ENCODE data around the gene SART1.
"Not testable (repeated sequence)": the region's sequence is repeated elsewhere in the genome, so short reads cannot be mapped to it uniquely, and the experiment has no call there.

The SART1 gene

DNA sequence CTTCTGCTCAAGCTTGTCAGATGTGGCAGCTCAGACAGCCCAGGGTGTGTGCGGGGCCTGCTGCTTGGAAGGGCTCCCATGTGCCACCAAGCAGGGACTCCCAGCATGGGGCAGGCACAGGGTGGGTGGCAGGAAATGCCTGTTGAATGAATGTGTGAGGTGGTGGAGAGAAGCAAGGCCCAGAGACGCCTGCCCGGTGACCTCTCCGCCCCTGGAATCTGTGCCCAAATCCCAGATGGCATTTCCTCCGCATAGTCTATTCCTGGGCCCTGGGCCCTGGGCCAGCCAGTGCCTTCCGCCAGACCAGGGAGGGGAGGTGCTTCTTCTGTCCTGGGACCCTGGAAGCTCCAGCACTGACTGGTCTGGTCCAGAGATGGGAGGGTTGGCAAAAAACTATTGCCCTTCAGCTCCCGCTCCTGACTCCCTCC lies 53.9 kb downstream of the SART1 start:
- peak; percentile 47 for DNase-seq (ENCODE audit: low spot score)

DNA sequence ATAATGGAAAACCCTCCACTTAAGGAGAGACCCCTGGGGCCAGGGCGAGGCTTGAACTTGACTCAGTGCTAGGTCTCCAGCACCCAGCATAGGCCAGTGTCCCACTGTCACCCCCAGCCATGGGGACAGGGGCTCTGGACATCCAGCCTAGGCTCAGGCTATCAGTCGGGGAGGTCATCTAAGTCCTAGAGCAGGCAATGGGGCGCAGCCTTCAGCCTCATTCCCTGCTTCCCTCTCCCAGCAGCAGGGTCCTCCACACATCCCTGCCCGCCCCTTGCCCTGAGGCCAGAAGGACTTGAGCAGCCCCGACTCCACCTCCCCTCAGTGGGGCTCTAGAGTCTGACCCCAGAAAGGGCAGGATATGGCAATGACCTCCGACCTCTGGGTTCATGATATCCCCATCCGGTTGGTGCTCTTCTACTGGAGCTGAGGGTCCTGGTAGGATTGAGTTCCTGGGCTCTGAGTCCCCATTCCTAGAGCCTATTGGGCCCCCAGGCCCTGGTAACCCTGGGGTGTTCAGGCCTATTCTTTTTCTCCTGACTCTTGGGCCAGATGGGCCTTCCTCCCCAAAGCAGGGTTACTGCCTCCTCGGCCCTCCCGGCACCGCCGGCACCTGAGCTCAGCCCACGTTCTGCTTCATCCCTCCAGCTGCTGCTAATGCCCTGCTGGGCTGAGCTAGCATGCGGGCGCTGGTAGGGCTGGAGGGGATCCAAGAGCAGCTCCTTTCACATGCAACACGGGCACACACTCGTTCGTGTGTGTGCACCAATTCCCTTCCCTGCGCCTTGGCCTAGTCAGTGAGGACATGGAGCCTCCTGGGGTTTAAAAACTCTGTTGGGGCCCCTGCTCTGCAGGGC lies 54.6 kb downstream of the SART1 start:
- DNase-seq (ENCODE audit: low spot score), result no peak

DNA sequence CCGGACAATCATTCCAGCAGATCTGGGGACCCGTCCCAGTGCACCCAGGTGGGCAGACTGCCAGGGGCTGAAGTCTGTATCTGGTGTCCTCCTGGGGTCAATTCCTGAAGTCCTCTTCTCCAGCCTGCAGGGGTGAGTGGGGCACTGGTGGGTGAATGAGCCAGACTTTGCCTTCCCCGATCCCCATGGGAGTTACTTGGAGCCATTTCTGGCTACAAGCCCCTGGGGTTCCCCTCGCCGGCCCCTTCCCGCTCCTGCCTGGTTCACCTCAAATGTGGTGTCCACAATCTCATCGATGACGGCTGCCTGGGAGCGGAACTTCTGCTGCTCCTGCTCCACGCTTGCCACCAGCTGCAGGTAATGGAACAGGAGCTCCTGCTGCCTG lies 55.3 kb downstream of the SART1 start:
- DNase-seq (ENCODE audit: low spot score), result no peak

DNA sequence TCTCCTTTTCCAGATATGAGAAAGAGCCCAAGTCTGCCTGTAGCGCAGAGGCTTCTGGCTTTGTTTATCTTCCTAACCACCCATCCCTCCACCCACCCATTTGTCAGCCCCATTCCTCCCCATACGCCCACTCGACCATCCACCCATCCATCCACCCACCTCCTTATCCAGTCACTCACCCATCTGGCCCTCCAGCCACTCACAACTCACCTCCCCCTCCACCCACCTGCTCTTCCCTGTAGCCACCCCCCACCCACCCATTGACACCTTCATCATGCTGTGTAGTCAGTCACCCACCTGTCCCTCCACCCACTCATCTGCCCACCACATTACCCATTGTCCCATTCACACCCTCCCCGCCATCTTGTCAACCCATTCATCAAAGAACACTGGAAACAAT lies 55.8 kb downstream of the SART1 start:
- no peak for DNase-seq (ENCODE audit: low spot score)

DNA sequence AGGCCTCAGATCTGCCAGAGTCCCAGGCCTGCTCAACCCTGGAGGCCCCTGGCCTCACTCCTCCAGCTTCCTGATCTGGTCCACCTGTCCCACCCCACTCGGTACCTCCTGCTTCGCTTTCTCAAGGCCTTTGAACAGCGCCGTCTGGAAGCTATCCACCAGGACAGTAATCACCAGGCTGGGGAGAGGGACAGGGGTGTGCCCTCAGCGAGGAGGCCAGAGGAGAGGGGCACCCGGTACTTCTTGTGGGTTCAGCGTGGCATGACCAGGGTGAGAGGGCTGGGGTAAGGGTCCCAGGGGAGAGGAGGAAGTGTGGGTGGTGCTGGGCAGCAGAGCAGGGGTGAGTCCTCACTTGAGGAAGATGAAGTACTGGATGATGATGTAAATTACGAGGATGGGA lies 58.7 kb downstream of the SART1 start:
- no peak for DNase-seq (ENCODE audit: low spot score)

DNA sequence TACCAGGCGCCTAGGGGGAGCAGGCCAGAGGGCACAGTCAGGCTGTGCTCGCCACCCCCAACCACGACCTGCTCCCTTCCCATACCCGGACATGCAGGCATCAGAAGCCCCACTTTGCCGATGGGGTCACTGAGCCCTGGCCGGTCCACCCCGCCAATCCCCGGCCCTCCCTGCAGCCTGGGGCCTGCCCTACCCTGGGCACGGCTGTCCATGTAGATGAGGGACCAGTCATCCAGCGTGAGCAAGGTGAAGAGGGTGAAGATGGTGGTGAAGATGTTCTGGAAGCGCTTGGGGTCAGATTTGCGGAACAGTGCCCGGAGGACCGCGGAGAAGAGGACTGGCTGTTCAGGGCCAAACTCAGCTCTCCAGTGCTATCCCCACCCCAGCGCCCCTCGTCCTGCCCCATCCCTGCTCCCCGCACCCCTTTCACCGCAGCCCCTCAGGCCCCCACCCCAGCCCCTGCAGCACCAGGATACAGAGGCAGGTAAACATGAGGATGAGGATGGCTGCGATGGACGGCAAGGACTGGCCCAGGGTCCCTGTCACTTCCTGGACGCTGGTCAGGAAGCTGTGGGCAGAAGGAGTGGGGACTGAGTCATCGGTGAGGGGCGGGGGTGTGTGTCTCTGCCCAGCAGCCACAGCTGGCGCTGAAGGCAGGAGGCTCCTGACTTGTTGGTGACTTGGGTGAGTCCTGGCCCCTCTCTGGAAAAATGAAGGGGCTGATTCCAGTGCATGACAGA lies 59.3 kb downstream of the SART1 start:
- DNase-seq (ENCODE audit: low spot score), result peak; percentile 87

DNA sequence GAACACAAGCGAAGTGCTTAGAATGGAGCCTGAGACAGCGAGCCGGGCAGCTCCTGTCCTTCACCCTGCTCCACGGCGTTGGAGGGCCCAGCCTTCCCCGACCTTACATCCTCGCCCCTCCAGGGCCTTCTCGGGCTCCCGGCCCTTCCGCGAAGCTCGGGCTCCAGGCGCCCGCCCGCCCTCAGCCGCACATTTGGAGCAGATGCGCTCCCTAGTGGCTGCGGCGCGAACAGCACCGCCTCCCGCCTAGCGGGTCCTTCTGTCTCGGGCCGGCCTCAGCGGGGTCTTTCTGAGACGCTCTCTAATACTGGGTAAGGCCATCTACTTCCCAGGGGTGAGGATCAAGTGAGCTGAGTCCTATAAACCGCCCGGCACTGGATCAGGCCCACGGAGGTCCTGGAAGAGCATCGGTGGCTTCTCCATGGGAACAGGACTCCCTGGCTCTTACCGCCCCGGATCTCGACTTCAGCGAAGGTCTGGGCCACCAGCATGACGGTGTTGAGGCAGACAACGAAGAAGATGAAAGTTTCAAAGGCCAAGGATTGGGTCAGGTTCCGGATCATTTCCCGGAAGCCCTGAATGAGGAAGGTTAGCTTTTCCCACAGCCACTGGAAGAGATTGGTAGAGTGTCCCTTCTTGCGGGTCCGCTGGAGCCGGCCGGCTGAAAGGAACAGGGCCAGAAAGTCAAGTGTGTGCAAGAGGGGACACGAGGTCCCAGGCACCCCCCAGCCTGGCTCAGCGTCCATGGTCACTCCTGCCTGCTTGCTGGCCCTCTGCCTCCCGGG lies 61.1 kb downstream of the SART1 start:
- DNase-seq (ENCODE audit: low spot score), result peak; percentile 48

DNA sequence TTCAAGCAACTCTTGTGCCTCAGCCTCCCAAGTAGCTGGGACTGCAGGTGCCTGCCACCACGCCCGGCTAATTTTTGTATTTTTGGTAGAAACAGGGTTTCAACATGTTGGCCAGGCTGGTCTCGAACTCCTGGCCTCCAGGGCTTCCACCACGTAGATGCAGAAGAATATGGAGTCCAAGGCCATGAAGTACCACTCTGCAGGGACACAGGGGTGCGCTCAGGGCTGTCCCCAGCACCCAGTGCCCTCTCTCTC lies 61.6 kb downstream of the SART1 start:
- DNase-seq (ENCODE audit: low spot score), result not testable (repeated sequence)

DNA sequence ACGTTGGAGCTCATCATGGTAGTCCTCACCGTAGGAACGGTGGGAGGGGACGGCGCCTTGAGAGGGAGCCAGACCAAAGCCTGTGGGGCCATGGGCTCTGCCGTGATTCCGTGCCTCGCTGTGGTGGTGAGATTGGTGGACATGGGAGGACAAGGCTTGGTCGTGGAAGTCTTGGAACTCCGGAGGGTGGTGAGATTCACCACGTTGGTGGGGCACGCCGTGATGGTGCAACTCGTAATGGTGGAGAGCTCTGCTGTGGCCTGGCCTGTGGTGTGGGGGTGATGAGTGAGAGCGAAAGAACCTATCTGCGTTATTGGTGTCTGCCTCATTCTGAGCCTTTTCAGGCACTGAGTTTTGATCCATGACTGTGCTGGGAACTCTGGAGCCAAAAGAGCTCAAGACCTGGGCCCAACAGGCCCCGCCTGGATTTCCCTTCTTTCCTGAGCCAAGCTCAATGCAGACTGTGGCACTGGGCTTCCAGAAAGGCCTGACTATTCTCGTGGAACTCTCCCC lies 64.5 kb downstream of the SART1 start, which contains the start of gene CATSPER1:
Gene CATSPER1, minus strand, starts transcription at position 463 of the 513 bp plus-strand sequence. Its CDS starts 100 bp downstream, at position 363.
- DNase-seq (ENCODE audit: low spot score), result no peak

Measured in SW480 (cell line).